ENCODE results near the gene FADS2.
"Not testable (repeated sequence)": the region's sequence is repeated elsewhere in the genome, so short reads cannot be mapped to it uniquely, and the experiment has no call there.

Gene FADS2

DNA sequence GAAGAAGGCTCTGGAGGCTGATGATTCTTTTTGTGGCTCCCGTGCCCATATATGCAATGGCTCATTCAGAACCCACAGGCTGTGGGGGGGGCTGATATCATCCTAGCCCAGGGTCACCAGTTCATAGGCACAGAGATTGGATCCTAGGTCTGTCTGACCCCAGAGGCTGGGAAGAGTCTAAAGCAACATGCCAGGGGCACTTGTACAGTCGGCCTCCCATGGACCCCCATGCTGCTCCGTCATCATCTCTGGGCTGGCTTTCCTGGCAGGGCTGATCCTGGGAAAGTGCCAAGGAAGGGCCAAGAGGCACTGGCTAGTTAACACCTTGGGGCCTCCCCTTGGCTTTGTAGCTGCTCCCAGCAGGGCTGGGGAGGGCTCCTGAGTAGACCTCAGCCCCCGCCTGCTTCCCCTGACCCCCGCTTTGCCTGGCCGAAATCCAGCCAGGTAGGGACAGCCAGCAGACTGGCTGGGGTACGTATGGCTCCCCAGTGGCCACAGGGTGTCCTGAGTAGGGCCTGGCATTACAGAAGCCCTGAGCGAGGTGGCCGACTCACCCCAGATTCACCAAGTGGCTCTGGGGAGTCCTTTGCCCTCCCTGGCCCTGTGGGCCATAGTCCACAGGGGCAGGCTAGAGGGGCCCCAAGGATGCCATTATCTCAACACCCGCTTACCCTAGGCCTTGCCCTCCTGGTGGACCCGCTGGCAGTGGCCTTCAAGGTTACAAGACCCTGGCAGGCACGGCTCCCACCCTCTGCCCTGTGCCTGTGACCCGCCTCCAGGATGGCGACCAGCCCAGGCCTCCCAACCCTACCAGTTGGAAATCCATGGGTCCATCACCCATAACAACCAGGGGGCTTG lies 40.7 kb downstream of the FADS2 start:
- no peak for DNase-seq (ENCODE audit: low read depth in 2 of 2)

DNA sequence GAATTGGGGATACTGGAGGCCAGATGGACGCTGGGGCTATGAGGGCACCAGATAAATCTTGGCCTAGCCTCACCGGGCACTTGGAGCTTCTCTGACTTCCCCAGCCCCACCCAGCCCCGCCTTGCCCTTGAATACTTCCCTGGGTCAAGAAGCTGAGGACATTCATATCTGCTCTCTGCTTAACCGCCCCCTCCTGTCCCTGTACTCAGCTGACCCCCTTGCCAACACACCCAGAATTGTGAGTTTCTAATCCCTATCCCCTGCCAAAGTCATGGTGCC lies 41.3 kb downstream of the FADS2 start:
- DNase-seq (ENCODE audit: low read depth in 2 of 2): no peak

DNA sequence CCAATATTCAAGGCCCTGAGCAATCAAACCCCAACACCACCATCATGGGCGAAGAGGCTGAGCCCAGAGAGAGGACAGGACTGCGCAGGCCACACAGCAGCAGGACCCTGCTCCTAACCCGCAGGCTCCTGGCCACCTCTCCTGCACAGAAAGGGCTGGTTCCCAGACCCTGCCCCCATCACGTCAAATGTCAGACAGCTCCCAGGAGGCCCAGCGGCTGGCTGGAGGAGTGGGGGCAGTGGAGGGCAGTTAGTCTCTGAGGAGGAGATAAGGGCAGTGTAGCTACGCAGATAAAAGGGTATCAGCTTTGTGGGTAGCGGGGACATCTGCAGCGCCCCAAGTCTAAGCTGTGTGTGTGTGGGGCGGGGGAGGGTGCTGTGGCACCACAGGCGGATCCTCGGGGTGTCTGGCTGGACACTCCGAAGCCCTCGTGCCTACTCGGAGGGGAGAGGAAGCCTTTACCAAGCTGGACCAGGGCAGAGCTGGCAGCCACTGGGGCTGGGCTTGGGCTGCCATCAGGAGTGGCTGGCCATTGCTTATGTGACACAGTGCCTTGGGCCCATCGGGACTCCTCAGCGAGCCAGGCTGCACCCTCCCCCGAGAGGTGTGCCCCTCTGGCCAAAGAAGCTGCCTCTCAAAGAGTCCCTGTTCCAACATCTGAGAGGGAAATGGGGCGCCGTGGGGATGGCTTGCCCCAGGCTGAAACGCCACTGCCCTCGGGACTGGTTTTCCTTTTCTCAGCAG lies 41.8 kb downstream of the FADS2 start:
- DNase-seq (ENCODE audit: low read depth in 2 of 2): no peak

DNA sequence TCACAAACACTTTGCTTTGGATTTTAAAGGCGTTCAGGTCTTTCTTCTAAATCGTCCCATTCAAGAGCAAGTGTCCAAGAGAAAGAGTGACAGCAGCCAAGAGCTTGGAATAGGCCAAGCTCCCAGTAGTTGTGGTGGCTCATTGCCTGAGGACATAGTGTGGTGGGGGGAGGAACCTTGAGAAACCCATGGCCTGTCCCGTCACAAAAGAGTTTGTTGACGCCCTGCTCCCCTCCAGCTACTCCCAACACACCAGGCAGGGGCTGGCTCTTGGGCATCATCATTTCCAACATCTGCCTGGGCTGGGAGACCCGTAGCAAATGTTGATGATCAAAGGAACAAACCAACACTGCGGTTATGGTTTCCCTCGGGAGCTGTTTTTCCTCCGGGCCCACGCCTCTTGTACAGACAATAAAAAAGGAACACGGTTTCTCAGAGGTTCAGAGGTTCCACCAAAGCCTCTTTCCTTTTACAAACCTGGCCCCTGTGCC lies 42.5 kb downstream of the FADS2 start:
- peak; percentile 20 to 21 for DNase-seq (ENCODE audit: low read depth in 2 of 2)

DNA sequence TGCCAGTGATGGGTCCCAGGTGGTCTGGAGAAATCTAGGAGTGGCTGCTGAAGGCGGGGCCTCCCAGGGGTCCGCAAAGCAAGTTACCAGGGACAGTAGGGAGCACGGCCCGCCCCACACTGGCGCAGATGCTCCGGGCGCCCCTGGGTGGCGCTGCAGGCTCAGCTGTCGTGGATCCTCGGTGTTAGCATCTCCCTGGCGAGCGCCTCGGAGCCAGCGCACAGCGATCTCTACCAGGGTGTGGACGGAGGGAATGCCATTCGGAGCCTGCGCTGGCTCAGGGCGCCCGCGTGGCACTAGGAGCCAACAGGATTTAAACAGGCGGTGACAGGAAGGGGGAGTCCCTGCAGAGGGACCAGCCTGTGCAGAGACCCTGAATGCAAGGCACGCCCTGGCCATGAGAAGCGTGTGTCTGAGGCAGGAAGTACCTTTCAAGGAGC lies 43.1 kb downstream of the FADS2 start:
- peak; percentile 31 to 46 for DNase-seq (ENCODE audit: low read depth in 2 of 2)

DNA sequence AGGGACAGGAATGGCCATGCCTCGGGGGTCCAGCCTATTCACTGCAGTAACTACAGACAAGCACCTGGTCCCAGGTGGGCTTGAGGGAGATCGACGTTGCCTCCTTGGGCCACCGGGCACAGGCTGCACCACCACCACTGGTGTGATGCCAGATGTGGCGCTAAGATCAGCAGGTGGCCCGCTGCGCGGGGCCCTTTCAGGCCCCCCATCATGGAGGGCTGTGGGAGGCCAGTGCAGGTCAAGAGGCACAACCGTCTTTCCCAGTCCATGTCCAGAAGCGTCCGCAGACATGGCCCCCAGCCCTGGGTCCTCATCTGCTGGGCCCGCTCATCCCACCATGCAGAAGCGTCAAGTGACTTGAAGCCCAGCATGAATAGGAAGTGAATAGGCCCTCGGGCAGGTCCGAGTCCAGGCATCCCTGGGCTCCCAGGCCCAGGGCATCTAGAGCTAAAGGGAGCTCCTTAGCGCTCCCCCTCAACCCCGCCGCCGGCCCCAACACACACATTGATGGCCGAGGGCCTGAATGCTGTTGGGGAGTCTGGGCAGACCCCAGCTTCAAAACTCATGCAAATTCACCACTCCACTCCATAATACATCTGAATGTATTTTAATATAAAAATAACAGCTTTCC lies 45.0 kb downstream of the FADS2 start:
- no peak for DNase-seq (ENCODE audit: low read depth in 2 of 2)

DNA sequence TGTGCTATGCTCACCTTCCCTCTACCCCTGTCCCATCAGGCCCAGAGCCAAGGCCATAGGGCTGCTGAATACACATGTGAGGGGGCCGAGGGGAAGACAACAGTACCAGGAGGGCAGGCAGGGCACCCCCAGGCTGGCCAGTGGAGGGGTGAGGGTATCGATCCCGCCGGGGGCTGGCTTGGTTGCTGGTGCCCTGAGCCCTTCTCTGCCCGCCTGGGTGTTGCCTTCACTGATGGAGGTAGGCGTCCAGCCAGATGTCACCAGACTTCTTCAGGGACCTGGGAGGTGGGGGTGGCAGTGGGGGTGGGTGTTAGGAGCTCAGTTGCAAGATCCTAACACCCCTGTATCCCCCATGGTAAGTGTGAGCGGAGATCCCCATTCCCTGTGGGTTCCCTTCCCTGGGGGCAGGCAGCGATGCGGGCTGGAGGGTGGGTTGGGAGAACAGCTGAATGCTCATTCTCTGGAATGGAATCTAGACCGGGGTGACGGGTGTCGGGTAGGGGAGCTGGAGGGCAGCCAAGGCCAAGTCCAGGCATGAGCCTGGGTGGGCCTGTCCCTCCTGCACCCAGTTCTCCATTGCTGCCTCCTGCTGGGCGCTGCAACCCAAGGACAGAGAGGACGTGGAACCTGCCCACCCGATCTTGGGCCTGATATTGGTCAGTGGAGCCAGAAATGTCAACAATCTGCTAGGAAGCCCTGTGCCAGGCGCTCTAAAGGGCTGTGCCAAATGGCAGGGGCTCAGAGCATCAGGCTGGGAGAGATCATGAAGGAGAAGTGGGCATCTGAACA lies 45.7 kb downstream of the FADS2 start:
- no peak for DNase-seq (ENCODE audit: low read depth in 2 of 2)

DNA sequence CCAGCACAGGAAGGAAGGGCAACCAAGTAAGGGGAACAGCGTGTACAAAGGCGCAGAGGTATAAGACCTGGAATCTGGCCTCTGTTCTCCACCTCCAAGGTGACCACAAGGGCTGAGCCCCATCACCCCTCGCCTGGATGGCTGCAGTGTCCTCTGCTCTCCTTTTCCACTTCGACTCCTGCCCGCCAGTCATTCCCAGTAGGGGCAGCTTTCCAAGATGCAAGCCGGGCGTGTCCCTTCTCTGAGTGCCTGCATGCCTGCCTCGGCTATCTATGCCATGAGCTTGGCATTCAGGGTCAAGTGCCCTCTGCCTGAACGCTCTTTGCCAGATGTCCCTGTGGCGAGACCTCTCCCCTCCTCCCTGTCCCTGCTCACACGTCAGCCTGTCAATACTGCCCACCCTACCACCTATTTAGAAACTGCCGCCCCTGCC lies 46.3 kb downstream of the FADS2 start:
- no peak for DNase-seq (ENCODE audit: low read depth in 2 of 2)

DNA sequence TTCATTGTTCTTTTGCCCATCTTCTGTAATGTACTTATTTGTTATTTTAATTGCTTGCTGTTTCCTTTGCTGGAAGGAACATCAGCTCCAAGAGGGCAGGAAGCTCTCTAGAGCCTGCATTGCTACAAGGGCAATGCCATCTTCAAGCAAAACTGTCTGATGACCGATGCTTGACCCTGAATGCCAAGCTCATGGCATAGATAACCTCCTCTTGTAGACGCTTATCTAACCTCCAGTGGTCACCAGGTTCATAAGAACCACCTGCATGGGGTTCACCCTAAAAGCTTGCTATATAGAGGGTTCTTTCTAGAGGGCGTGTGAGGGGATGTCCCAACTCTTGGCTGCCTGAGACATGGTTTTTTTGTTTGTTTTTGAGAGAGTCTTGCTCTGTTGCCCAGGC lies 46.8 kb downstream of the FADS2 start:
- DNase-seq (ENCODE audit: low read depth in 2 of 2): no peak

DNA sequence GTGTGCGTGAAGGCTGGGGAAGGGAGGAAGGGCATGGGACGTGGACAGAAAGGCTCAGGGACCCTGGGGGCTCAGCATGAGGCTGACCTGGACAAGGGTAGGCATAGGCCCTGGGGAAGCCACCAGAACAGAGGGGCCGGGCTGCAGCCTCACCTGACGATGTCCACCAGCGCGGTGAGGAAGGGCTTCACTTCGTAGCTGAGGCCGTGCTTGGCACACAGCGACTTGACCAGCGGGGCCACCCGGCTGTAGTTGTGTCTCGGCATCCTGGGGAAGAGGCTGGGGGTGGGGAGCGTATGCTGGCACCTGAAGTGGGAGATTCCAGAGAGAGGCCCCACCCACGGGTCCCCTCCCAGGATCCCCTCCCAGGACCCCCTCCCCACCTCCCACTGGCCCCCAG lies 47.6 kb downstream of the FADS2 start:
- no peak for DNase-seq (ENCODE audit: low read depth in 2 of 2)

DNA sequence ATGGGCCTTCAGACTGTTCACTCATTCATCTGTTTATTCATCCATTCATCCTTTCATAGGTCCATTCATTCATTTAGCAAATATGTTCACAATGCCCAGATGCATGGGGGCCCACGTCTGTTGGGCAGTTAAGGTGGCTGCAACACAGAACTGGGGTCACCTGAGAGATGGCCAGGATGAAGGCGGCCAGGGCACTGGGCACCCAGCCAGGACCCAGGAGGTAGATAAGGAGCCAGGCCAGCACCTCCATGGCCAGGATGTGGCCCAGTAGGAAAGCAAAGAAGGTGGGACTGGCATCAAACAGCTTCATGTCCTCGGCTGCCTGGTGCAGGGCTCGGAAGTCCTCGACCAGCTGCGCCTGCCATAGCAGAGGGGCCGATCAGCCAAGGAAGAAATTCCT lies 51.1 kb downstream of the FADS2 start:
- DNase-seq (ENCODE audit: low read depth in 2 of 2): no peak

DNA sequence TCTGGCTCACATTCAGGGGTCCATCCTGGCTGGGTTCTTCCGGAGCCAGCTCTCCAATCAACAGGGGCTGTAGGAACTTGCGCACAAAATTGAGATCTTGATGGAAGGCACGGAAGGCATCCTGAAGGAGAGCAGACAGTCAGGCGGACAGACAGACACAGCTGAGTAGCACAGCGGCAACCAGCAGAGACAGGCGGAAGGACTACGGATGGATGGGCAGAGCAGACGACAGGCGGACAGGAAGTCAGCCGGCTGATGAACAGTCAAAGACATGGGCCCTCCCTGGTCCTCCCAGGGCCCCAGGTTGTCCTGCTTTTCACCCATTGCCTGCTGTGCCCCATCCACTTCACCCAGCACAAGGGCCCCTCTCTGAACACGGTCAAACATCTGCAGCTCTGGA lies 51.9 kb downstream of the FADS2 start:
- no peak for DNase-seq (ENCODE audit: low read depth in 2 of 2)

DNA sequence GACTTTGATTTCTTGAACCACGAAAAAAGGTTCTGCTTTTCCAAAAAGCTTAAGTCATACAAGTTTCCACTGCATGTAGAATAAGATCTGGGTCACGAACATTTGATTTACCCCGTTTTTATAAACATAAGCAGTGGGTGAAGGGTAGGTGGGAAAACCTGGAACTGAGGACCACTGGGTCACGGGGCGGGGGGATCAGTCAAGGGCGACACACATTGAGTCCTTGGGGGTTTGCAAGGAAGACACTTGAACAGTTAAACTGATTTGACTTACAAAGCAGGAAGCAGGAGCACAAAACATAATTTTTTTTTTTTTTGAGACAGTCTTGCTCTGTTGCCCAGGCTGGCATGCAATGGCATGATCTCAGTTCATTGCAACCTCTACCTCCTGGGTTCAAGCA lies 52.4 kb downstream of the FADS2 start:
- DNase-seq (ENCODE audit: low read depth in 2 of 2): no peak

DNA sequence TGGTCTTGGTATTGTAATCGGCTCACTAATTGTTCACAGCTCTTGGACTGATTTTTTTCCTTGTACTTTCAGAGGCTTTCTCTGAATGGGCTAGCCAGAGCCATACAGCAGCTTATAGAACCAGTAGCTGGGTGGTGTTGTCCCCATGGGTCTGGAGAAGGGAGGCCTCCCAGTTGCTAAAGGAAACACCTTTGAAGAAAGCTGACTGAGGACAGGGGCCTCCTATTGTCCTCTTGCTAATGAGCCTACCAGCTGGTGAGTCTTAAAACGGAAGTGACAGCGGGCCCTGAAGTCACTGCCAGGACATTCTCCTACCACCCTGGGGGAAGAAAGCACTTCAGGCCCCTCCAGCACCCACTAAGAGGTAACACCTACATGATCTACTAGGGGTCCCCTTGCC lies 53.3 kb downstream of the FADS2 start:
- DNase-seq (ENCODE audit: low read depth in 2 of 2): no peak

DNA sequence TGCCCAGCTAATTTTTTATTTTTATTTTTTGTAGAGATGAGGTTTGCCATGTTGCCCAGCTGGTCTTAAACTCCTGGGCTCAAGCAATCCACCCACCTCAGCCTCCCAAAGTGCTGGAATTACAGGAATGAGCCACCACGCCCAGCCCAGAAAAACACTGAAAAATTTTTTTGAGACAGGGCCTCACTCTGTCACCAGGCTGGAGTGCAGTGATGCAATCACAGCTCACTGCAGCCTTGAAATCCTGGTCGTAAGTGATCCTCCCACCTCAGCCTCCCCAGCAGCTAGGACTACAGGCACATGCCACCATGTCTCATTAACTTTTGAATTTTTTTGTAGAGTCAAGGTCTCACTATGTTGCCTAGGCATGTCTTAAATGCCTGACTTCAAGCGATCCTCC lies 54.2 kb downstream of the FADS2 start:
- DNase-seq (ENCODE audit: low read depth in 2 of 2): not testable (repeated sequence)

DNA sequence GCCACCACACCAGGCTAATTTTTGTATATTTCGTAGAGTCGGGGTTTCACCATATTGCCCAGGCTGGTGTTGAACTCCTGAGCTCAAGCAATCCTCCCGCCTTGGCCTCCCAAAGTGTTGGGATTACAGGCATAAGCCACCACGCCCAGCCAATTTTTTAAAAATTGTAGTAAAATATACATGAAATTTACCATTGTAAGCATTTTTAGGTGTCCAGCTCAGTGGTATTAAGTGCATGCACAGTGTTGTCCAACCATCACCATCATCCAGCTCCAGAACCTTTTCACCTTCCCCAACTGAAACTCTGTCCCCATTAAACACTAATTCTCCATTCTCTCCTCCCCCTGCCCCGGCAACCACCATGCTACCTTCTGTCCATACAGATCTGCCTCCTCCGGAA lies 54.8 kb downstream of the FADS2 start:
- no peak for DNase-seq (ENCODE audit: low read depth in 2 of 2)

DNA sequence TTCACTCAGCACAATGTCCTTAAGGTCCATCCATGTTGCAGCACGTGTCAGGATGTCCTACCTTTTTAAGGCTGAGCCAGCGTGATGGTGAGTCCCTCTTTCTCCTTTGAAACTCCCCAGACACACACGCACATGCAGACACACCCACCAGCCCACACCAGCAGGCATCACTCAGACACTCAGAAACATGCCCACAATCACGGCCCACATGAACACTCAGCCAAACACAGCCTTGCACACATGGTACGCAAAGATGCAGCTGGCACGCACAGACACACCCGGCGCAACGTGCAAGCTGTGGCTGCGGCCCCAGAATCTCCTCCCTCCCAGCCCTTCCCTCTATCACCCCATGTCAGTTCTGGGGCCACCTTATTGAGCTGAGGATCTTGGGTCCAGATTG lies 55.2 kb downstream of the FADS2 start:
- no peak for DNase-seq (ENCODE audit: low read depth in 2 of 2)

DNA sequence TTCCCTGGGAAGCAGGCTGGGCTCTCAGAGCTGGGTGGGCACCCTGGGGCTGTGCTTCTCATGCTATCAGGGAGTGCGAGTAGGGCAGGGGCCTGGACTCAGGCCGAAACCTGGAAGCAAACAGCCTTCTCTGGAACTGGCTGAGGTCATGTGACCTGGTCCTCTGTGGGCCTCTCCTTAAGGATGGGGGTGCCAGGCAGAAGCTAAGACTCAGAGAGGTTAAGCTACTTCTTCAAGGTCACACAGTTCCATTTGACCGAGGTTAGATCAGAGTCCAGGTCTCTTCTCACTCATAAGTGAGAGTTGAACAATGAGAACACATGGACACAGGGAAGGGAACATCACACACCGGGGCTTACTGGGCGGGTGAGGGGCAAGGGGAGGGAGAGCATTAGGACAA lies 55.8 kb downstream of the FADS2 start:
- DNase-seq (ENCODE audit: low read depth in 2 of 2): no peak

DNA sequence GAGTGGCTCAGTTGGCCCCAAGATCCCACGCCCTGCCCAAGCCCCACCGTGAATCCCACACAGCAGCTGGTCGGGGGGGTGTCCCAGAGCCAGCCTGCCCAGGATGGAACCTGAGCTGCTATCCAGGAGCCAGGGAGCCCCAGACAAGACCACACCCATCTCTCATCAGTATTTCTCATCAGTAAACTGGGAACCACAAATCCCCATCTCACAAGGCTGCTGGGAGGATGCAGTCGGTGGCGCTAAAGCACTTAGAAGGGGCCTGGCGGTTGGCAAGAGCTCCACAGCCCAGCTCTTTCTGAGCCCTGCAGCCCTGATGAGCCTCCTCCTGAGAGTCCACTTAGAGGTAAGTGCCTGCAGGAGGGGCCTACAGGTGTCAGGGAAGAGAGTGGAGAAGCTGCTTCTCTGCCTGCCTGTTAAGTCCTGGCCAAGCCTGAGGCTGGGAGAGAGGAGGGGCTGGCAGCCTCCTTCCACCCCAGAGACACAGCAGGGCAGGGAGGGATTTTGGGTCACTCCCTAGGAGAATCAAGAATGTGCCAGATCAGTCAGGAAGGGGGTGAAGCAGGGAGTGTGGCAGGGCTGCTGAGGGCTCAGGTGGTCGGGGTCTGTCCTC lies 57.2 kb downstream of the FADS2 start:
- no peak for DNase-seq (ENCODE audit: low read depth in 2 of 2)

DNA sequence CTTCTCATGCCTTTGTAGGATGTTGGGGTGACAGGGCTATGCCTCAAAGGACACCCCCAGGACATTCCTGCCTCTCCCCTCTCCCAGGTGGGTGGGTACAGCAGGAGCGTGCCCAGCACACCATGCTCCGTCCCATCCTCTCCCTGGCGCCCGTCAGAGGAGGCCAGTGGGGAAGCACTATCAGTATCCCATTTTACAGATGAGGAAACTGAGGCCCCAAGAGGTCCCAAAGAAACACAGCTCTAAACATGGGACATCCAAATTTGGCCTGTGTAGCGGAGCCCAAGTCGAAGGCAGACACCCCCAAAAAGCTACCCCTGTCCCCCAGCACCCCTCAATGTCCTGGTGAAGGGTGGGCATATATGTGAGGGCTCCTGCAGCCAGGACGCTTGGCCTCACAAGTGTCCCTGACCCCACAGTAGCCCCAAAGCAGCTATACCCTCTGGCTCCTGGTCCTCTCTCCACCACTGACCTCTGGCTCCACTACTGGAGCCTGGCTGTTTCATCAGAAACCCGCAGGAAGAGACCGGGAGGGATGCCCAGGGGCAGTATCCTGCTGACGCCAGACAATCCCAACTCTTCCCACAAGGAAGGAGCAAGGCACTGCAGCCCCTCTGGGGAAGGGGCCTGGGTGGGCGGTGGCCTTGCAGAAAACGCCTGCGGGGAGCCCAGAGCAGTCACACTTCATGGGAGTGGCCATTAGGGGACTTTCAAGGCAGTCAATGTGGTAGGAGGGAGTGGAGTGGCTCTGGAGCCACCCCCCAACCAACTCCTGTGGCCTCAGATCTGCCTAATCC lies 57.9 kb downstream of the FADS2 start:
- DNase-seq (ENCODE audit: low read depth in 2 of 2): no peak

DNA sequence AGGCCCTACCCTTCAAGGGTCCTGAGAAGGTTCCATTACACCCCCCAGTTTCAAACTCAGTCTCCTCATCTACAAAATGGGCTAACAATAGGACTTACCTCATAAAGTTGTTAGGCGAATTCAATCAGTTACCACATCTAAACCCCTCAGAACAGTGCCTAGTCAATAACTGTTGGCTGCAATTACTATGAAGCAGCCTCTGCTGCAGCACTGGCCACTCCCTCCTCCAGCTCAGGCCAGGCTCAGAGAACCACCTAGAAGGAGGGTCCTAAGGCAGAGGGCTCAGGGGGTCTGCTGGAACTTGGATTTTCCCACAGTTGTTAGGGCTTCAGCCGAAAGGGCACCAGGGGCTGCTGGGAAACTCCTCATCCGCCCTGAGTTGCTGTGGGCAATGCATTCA lies 58.5 kb downstream of the FADS2 start:
- no peak for DNase-seq (ENCODE audit: low read depth in 2 of 2)
